Stimulated activated CD8-positive, alpha-beta memory T cell treated with anti-CD3 and anti-CD28 coated beads, Interleukin-7, amount 100 ng/mL, for 48 hours (primary cell): ENCODE measurements around the gene PGS1.

ENCODE experiments used
- DNase-seq, 2 donors: peaks; one replicate each; pipeline ENCODE4 v3.0.0-alpha.2; 2020; ENCODE audit warnings: low read depth in 1 of 2; ENCODE audit errors: extremely low read depth in 1 of 2

PGS1 gene

GRCh38 chr17:78423961-78424675 lies 45.7 kb downstream of the PGS1 start:
- no peak for DNase-seq

GRCh38 chr17:78425429-78425828 lies 47.0 kb downstream of the PGS1 start:
- DNase-seq = no peak

- no peak for DNase-seq
These were observed 47.9 kb downstream of the PGS1 start for GRCh38 chr17:78426293-78426879.

GRCh38 chr17:78427140-78427539 lies 48.7 kb downstream of the PGS1 start:
- DNase-seq = no peak

- no peak for DNase-seq
These were observed 49.7 kb downstream of the PGS1 start for GRCh38 chr17:78428025-78428575.

GRCh38 chr17:78428836-78429617 lies 50.6 kb downstream of the PGS1 start:
- no peak for DNase-seq

GRCh38 chr17:78429618-78429995 lies 51.2 kb downstream of the PGS1 start:
- no peak for DNase-seq

- no peak for DNase-seq
These were observed 52.6 kb downstream of the PGS1 start for GRCh38 chr17:78430892-78431691.

- DNase-seq = no peak
These were observed 53.2 kb downstream of the PGS1 start for GRCh38 chr17:78431692-78431958.

GRCh38 chr17:78432226-78433012 lies 54.0 kb downstream of the PGS1 start:
- no peak for DNase-seq

GRCh38 chr17:78433013-78433727 lies 54.7 kb downstream of the PGS1 start:
- no peak for DNase-seq

- no peak for DNase-seq
These were observed 55.4 kb downstream of the PGS1 start for GRCh38 chr17:78433780-78434335.

- DNase-seq = no peak
These were observed 56.2 kb downstream of the PGS1 start for GRCh38 chr17:78434455-78435329.

GRCh38 chr17:78435330-78436005 lies 57.0 kb downstream of the PGS1 start:
- no peak for DNase-seq

GRCh38 chr17:78437508-78438169 lies 59.2 kb downstream of the PGS1 start:
- no peak for DNase-seq

- no peak for DNase-seq
These were observed 59.8 kb downstream of the PGS1 start for GRCh38 chr17:78438271-78438691.

- DNase-seq = no peak
These were observed 60.4 kb downstream of the PGS1 start for GRCh38 chr17:78438694-78439325.
